WTC11 (cell line): ENCODE data around the gene MAPK8IP2. TPM values are rescaled to one million over a fixed set of nuclear protein-coding genes. Genes with fewer than 3 reads are reported as not detected.

Experiments used
- ATAC-seq: fragments of 200-7000 bp; cut with Tn5 transposase; 2 replicates; pipeline ENCODE4 v1.10.0; 2021; ENCODE audit warnings: mild to moderate bottlenecking, moderate library complexity
- CTCF ChIA-PET: fragments of 300-600 bp; sonication (Branson Sonifier 250); formaldehyde crosslinking; loops from one replicate; lab custom pipeline; 2021; ENCODE audit warnings: antibody characterized with exemption; lab: Charles Lee
- POLR2A ChIA-PET: fragments of 350-600 bp; sonication (Branson Sonifier 250); formaldehyde crosslinking; loops from one replicate; lab custom pipeline; 2021; ENCODE audit warnings: antibody characterized with exemption; lab: Charles Lee
- DNase-seq: peaks from one replicate; pipeline ENCODE4 v3.0.0; 2021; ENCODE audit warnings: low spot score
- H3K27ac Mint-ChIP-seq: 2 replicates; pipeline ENCODE4 v1.8.0; 2021; ENCODE audit warnings: mixed read lengths
- H3K27me3 Mint-ChIP-seq: 2 replicates; pipeline ENCODE4 v1.8.0; 2021; ENCODE audit warnings: low read depth, mild to moderate bottlenecking, moderate library complexity, mixed read lengths
- H3K36me3 Mint-ChIP-seq: 2 replicates; pipeline ENCODE4 v1.8.0; 2021; ENCODE audit warnings: mixed read lengths
- H3K4me1 Mint-ChIP-seq: 2 replicates; pipeline ENCODE4 v1.8.0; 2022; ENCODE audit warnings: mixed read lengths
- H3K4me3 Mint-ChIP-seq: 2 replicates; pipeline ENCODE4 v1.8.0; 2021; ENCODE audit warnings: mild to moderate bottlenecking, moderate library complexity, mixed read lengths
- H3K9me3 Mint-ChIP-seq: 2 replicates; pipeline ENCODE4 v1.8.0; 2021; ENCODE audit warnings: mixed read lengths
- ATF6 ChIP-seq: sonication (generic); formaldehyde crosslinking; IDR thresholded peaks from 2 replicates; pipeline ENCODE4 v1.8.1; 2023; ENCODE audit warnings: mild to moderate bottlenecking, missing genetic modification reagents
- CDX4 ChIP-seq: fragments of 250-450 bp; sonication (Bioruptor Pico); IDR thresholded peaks from 2 replicates; pipeline ENCODE4 v1.9.0; 2021; ENCODE audit warnings: moderate library complexity, mild to moderate bottlenecking, inconsistent platforms, borderline replicate concordance
- CREM ChIP-seq: sonication (generic); formaldehyde crosslinking; IDR thresholded peaks from 2 replicates; pipeline ENCODE4 v1.8.1; 2022; ENCODE audit warnings: mild to moderate bottlenecking, missing genetic modification reagents, moderate library complexity
- CTCF ChIP-seq: fragments of 200-600 bp; IDR thresholded peaks from 2 replicates; pipeline ENCODE4 v1.8.0; 2022; ENCODE audit warnings: antibody characterized with exemption
- E2F1 ChIP-seq: sonication (generic); formaldehyde crosslinking; IDR thresholded peaks from 2 replicates; pipeline ENCODE4 v1.8.0; 2022; ENCODE audit warnings: mild to moderate bottlenecking, missing genetic modification reagents
- ETV6 ChIP-seq: sonication (generic); formaldehyde crosslinking; IDR thresholded peaks from 2 replicates; pipeline ENCODE4 v1.8.1; 2022; ENCODE audit warnings: mild to moderate bottlenecking, missing genetic modification reagents
- GRHL2 ChIP-seq: fragments of 250-450 bp; sonication (Bioruptor Pico); IDR thresholded peaks from 2 replicates; pipeline ENCODE4 v1.8.0; 2022; ENCODE audit warnings: mild to moderate bottlenecking, moderate library complexity; ENCODE audit not compliant: insufficient replicate concordance, severe bottlenecking
- JAZF1 ChIP-seq: fragments of 250-450 bp; sonication (Bioruptor Pico); IDR thresholded peaks from 2 replicates; pipeline ENCODE4 v1.9.0; 2021; ENCODE audit warnings: moderate library complexity, mild to moderate bottlenecking, inconsistent platforms
- MLX ChIP-seq: sonication (generic); formaldehyde crosslinking; IDR thresholded peaks from 2 replicates; pipeline ENCODE4 v1.8.1; 2023; ENCODE audit warnings: mild to moderate bottlenecking, missing genetic modification reagents, moderate library complexity
- MXD4 ChIP-seq: fragments of 250-450 bp; sonication (Bioruptor Pico); IDR thresholded peaks from 2 replicates; pipeline ENCODE4 v1.8.0; 2021; ENCODE audit warnings: mild to moderate bottlenecking, moderate library complexity, borderline replicate concordance
- RORB ChIP-seq: fragments of 250-450 bp; sonication (Bioruptor Pico); IDR thresholded peaks from 2 replicates; pipeline ENCODE4 v1.9.0; 2021; ENCODE audit warnings: mild to moderate bottlenecking
- SOX15 ChIP-seq: fragments of 250-450 bp; sonication (Bioruptor Pico); IDR thresholded peaks from 2 replicates; pipeline ENCODE4 v1.9.0; 2021; ENCODE audit warnings: mild to moderate bottlenecking
- TP53 ChIP-seq: sonication (generic); formaldehyde crosslinking; IDR thresholded peaks from 2 replicates; pipeline ENCODE4 v1.8.1; 2023; ENCODE audit warnings: mild to moderate bottlenecking, missing genetic modification reagents
- ZNF232 ChIP-seq: sonication (generic); formaldehyde crosslinking; IDR thresholded peaks from 2 replicates; pipeline ENCODE4 v1.8.0; 2022; ENCODE audit warnings: mild to moderate bottlenecking, missing genetic modification reagents
- ZNF416 ChIP-seq: fragments of 250-450 bp; sonication (Bioruptor Pico); IDR thresholded peaks from 2 replicates; pipeline ENCODE4 v1.9.0; 2021; ENCODE audit warnings: mild to moderate bottlenecking, inconsistent platforms
- ZNF671 ChIP-seq: fragments of 250-450 bp; sonication (Bioruptor Pico); IDR thresholded peaks from 2 replicates; pipeline ENCODE4 v1.8.0; 2021; ENCODE audit warnings: mild to moderate bottlenecking
- total RNA-seq: library from RNA; stranded (reverse); gene quantifications from 3 replicates; pipeline ENCODE4 v1.2.3, GENCODE V29; 2021

MAPK8IP2 gene
- total RNA-seq, 1 experiment from 2014 or later = 4.9 TPM

GRCh38 chr22:50604256-50605001 lies 3.8 kb downstream of the MAPK8IP2 start (continued):
- TF ChIP-seq RORB (CRISPR knock-in tag) (no peak), ATF6 (no peak)

- DNase-seq = no peak
- no peaks in the 10 kb centered on the region for H3K9me3 Mint-ChIP-seq
- no peak overlapping the region for H3K27ac Mint-ChIP-seq
- no peak for ATAC-seq
- ChIA-PET POLR2A (no interaction called here), CTCF (interaction anchor here (0.9 to 1.5 kb wide), 3 partner anchors 18 to 95 kb away, joined by 3 to 6 read pairs (median 3); no protein-coding TSS in a partner anchor)
- H3K36me3 Mint-ChIP-seq = no peaks in the 10 kb centered on the region
- H3K4me3 Mint-ChIP-seq = no peak overlapping the region
- H3K4me1 Mint-ChIP-seq = peaks cover 8% of the 10 kb centered on the region; the same call in 1 of the 2 replicates
- H3K27me3 Mint-ChIP-seq = peaks cover 30% of the 10 kb centered on the region
- TF ChIP-seq SOX15 (CRISPR knock-in tag) (no peak), MXD4 (CRISPR knock-in tag) (no peak), ETV6 (CRISPR knock-in tag) (no peak), JAZF1 (CRISPR knock-in tag) (no peak), CTCF (no peak), CDX4 (no peak), GRHL2 (CRISPR knock-in tag) (no peak), E2F1 (CRISPR knock-in tag) (no peak), ZNF416 (CRISPR knock-in tag) (no peak)
These were observed 4.5 kb downstream of the MAPK8IP2 start for GRCh38 chr22:50605002-50605612.

- ATAC-seq = no peak
- no peak overlapping the region for H3K4me3 Mint-ChIP-seq
- no peak for TF ChIP-seq TP53 (CRISPR knock-in tag)
- TF ChIP-seq ZNF232 (CRISPR knock-in tag) = no peak
- no peak for TF ChIP-seq CREM (CRISPR knock-in tag)
- no peak for TF ChIP-seq MLX (CRISPR knock-in tag)
- TF ChIP-seq ZNF671 (CRISPR knock-in tag) = no peak
- ChIA-PET CTCF (interaction anchor here (1.2 to 1.5 kb wide), 2 partner anchors 18 to 94 kb away, joined by 3 to 6 read pairs; no protein-coding TSS in a partner anchor), POLR2A (interaction anchor here (0.6 kb wide), 1 partner anchor 15 kb away, joined by 3 read pairs; no protein-coding TSS in a partner anchor)
- peaks cover 8% of the 10 kb centered on the region; the same call in 1 of the 2 replicates for H3K4me1 Mint-ChIP-seq
- no peaks in the 10 kb centered on the region for H3K9me3 Mint-ChIP-seq
- H3K36me3 Mint-ChIP-seq = no peaks in the 10 kb centered on the region
- peaks cover 30% of the 10 kb centered on the region for H3K27me3 Mint-ChIP-seq
- no peak overlapping the region for H3K27ac Mint-ChIP-seq
- no peak for DNase-seq
These were observed 5.1 kb downstream of the MAPK8IP2 start for GRCh38 chr22:50605613-50606074.
